Prostate gland (tissue), 2 donors: ENCODE data around the gene MCCC1.

Experiments
- POLR2A ChIP-seq: fragments of 450-650 bp; IDR thresholded peaks from one replicate; pipeline ENCODE4 v1.6.1; 2016; ENCODE audit warnings: antibody characterized with exemption, mild to moderate bottlenecking
- TF ChIP-seq, protein P1 (sequence below), 4 experiments: fragments of 200-600 bp in 2 of 4; fragments of 450-650 bp in 2 of 4; sonication (generic) in 2 of 4; IDR thresholded peaks; 1 replicate in 3 of 4; 2 replicates in 1 of 4; pipeline ENCODE4 v1.5.1; 2016 to 2019; ENCODE audit warnings: antibody characterized with exemption in 4 of 4, mild to moderate bottlenecking in 2 of 4, moderate library complexity in 2 of 4

DNA sequence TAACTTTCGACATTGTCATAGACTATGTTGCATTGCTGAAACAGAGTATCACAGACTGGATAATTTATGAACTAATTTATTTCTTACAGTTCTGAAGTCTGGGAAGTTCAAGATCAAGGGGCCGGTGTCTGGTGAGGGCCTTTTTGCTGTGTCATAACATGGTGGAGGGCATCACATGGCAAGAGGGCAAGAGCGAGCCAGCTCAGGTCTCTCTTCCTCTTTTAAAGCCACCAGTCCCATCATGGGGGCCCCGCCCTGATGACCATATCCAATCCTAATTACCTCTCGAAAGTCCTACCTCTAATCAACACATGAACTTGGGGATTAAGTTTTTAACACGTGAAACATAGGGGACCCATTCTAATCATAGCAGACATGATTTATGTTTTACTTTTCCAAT is 85.4 kb downstream of the MCCC1 start:
- TF ChIP-seq, protein P1, sequence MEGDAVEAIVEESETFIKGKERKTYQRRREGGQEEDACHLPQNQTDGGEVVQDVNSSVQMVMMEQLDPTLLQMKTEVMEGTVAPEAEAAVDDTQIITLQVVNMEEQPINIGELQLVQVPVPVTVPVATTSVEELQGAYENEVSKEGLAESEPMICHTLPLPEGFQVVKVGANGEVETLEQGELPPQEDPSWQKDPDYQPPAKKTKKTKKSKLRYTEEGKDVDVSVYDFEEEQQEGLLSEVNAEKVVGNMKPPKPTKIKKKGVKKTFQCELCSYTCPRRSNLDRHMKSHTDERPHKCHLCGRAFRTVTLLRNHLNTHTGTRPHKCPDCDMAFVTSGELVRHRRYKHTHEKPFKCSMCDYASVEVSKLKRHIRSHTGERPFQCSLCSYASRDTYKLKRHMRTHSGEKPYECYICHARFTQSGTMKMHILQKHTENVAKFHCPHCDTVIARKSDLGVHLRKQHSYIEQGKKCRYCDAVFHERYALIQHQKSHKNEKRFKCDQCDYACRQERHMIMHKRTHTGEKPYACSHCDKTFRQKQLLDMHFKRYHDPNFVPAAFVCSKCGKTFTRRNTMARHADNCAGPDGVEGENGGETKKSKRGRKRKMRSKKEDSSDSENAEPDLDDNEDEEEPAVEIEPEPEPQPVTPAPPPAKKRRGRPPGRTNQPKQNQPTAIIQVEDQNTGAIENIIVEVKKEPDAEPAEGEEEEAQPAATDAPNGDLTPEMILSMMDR (IDR thresholded peaks at IDR 0.05): no peak
- TF ChIP-seq POLR2A: no peak
